Activated CD8-positive, alpha-beta memory T cell treated with anti-CD3 and anti-CD28 coated beads, Interleukin-2, amount 10 ng/mL, durations not matched to agents 7 days and 5 days (primary cell): ENCODE results near the gene ITGA4. TPM values are rescaled to one million over a fixed set of nuclear protein-coding genes. Genes with fewer than 3 reads are reported as not detected.
A peak's percentile ranks its signal among the peaks of the same experiment; 100 is the strongest.

Source experiments
- ATAC-seq: fragments of 150-1000 bp; cut with Tn5 transposase; one replicate; pipeline ENCODE4 v1.10.0; 2021; ENCODE audit warnings: moderate library complexity
- CTCF ChIA-PET: fragments of 350-600 bp; sonication (Branson Sonifier 250); formaldehyde crosslinking; loops from one replicate; lab custom pipeline; 2021; ENCODE audit warnings: antibody characterized with exemption; lab: Charles Lee
- DNase-seq: peaks from one replicate; pipeline ENCODE4 v3.0.0-alpha.2; 2020
- H3K27ac Mint-ChIP-seq: one replicate; pipeline ENCODE4 v1.8.0; 2021; ENCODE audit warnings: mild to moderate bottlenecking, mixed read lengths
- H3K27me3 Mint-ChIP-seq: one replicate; pipeline ENCODE4 v1.8.0; 2021; ENCODE audit warnings: mixed read lengths
- H3K36me3 Mint-ChIP-seq: one replicate; pipeline ENCODE4 v1.8.0; 2021; ENCODE audit warnings: mild to moderate bottlenecking, mixed read lengths
- H3K4me1 Mint-ChIP-seq: one replicate; pipeline ENCODE4 v1.8.0; 2021; ENCODE audit warnings: mixed read lengths
- H3K4me3 Mint-ChIP-seq: one replicate; pipeline ENCODE4 v1.8.0; 2021; ENCODE audit warnings: mild to moderate bottlenecking, moderate library complexity, mixed read lengths
- H3K9me3 Mint-ChIP-seq: one replicate; pipeline ENCODE4 v1.8.0; 2022; ENCODE audit warnings: low read depth, mixed read lengths
- total RNA-seq, 2 experiments: library from RNA; stranded (reverse); gene quantifications; one replicate each; pipeline ENCODE4 v1.2.3, GENCODE V29; 2021

ITGA4 gene
- total RNA-seq, 2 experiments from 2014 or later = 301 to 344 TPM

DNA sequence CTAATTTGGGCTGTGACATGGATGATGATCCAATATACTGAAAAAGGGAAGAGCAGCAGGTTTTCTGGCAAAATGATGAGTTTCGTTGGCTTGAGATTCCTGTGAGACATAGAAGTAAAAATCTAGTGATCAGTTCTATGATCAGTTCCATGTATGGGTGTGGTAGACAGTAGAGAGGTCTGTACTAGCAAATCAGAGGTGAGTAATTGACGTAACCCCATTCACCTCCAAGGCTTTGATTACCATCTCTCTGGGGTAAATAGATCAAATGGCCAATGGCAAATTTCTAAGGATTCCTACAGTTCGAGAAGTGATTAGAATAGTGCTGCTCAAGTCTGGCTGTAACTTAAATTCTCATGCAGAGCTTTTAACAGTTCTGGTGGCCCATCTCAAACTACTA lies 6.4 kb downstream of the ITGA4 start:
- CTCF ChIA-PET = no interaction called here
- H3K36me3 Mint-ChIP-seq = peaks cover 83% of the 10 kb centered on the region
- peak; percentile 9 for ATAC-seq

DNA sequence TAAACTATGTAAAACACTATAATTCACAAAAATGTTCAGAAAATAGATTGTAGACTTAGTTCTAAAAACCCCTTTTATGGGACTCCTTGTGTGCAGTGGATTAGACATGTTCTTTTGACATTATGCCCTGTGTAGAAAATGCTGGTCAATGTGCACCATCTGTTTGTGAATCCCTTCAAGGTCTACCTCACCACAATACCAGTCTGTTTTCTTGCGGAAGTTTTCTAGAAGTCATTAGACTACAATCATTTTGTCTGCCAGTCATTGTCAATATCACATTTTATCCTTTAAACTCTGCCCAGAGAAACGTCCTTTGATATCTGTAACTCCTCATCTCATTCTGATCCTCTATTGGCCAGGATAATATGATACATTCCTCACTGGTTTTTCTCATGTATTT lies 7.8 kb downstream of the ITGA4 start:
- Mint-ChIP-seq H3K9me3 (no peaks in the 10 kb centered on the region), H3K4me3 (peak overlapping the region; percentile 59), H3K4me1 (peaks cover 70% of the 10 kb centered on the region), H3K27ac (peak overlapping the region; percentile 90), H3K27me3 (no peaks in the 10 kb centered on the region), H3K36me3 (peaks cover 82% of the 10 kb centered on the region)
- DNase-seq (no peak), ATAC-seq (no peak)
- CTCF ChIA-PET = no interaction called here

More for the DNA sequence above, 6.4 kb downstream of the ITGA4 start:
- Mint-ChIP-seq H3K27me3 (no peaks in the 10 kb centered on the region), H3K4me1 (peaks cover 58% of the 10 kb centered on the region), H3K9me3 (no peaks in the 10 kb centered on the region), H3K4me3 (peak overlapping the region; percentile 58), H3K27ac (peak overlapping the region; percentile 70)
- no peak for DNase-seq

DNA sequence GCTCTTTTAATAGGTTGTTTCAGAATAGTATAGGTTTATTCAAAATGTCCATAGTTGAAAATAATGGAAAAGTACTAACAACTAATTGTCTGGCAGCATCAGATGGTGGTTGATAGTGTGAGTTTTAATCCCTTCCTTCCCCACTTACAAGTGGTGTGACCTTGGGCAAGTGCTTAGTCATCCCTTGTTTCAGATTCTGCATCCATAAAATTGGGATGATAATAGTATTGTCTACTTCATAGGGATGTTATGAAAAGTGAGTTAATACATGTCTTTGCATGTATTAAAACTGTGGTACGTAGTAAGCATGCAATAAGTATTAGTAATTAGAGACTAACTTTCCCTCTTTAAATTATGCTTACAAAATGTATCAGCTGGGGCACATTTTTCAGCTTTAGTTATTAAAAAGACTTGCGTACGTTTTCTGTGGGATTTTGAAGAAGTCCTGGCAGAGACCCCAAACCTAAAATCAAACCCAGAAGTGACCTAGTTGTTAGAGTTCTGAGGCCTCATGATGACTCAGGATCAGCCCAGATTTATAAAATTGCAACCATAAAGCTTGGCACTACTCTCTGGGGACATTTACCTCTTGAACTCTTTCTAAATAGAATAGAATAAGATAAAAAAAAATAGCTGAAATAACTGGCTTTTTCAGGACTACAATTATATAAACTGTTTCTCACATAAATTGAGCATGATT lies 8.6 kb downstream of the ITGA4 start:
- H3K9me3 Mint-ChIP-seq = no peaks in the 10 kb centered on the region
- H3K27me3 Mint-ChIP-seq = no peaks in the 10 kb centered on the region
- H3K4me1 Mint-ChIP-seq = peaks cover 79% of the 10 kb centered on the region
- ATAC-seq = no peak
- DNase-seq = no peak
- peak overlapping the region; percentile 59 for H3K4me3 Mint-ChIP-seq
- H3K36me3 Mint-ChIP-seq = peaks cover 79% of the 10 kb centered on the region
- CTCF ChIA-PET = interaction anchor here (0.7 to 3.6 kb wide), 27 partner anchors 8 to 379 kb away, joined by 3 to 36 read pairs (median 5); partner anchors contain the start of gene ITGA4
- peak overlapping the region; percentile 90 for H3K27ac Mint-ChIP-seq

DNA sequence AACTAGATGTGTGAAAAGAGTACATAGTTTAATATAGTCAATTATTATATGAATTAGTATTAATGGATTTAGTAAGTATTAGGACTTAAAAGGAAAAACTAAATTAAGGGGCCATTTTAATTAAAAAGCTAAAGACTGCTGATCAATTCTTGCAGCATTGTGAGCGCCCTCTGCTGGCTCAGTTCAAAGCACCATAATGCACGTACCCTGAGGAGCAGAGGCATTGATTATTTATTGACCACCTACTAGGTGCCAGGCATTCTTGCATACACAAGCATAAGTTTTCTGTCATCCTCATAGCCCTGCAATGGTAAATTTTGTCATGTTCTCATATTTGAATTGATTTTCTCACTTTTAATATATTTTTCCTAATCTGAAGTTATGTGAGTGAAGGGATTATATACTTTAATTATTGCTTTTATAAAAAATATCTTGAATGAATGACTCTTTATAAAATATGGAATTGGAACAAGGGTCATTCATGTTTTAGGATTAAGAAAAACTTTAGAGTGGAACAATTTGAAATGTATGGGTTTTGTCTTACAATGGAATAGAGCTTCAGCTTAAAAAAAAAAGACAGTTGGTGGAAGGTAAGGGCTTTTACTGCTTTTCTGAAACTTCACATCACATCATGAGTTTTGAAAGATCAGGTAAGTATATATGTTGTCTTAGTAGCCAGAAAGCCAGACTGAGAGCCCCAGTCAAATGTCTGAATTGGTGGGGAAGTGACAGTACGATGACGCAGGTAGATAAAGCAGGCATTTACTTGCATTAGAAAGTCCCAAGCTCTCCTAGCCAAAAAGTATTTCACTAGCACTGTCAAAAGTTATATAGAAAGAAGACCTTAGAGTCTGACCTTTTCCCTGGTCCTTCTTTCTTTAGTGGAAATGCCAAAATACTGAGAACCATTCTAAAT lies 9.7 kb downstream of the ITGA4 start:
- Mint-ChIP-seq H3K27me3 (no peaks in the 10 kb centered on the region), H3K4me1 (peaks cover 90% of the 10 kb centered on the region), H3K9me3 (no peaks in the 10 kb centered on the region), H3K36me3 (peaks cover 79% of the 10 kb centered on the region), H3K27ac (peak overlapping the region; percentile 58), H3K4me3 (peak overlapping the region; percentile 29)
- CTCF ChIA-PET = interaction anchor here (0.7 to 3.6 kb wide), 26 partner anchors 9 to 380 kb away, joined by 3 to 36 read pairs (median 5); partner anchors contain the start of gene ITGA4
- DNase-seq (peak; percentile 90), ATAC-seq (peak; percentile 24)

DNA sequence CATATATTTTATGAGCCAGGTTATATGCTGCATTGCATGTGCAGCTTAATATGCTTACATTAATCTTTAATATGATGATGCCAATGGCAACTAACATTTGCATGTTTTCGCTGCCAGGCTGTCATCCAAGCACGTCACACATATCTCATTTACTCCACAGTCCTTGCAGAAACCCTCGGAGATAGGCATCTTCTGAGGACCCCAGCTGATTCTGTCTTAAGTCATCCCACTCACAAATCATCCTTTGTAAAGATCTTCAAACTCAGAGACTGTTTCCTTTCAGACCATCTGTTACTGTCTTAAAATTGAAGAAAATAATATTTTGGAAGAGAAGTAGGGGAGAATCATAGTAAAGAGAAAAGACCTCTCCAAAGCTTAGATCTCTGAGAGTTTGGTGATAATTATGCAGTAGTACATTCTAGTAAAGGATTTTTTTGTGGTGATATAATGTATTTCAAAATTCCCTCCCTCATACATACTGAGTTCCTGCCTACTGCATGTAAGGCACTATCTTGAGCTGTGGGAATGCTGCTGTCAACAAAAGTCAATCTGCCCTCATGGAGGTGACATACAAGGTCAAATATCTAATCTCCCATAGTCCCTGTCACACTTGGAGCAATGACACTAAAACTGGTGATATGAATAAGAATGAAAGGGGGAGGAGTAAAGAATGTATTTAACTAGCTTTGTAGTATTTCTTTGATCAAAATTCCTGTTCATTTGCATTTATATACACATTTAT lies 11.0 kb downstream of the ITGA4 start:
- H3K9me3 Mint-ChIP-seq = no peaks in the 10 kb centered on the region
- H3K4me3 Mint-ChIP-seq = no peak overlapping the region
- peaks cover 76% of the 10 kb centered on the region for H3K36me3 Mint-ChIP-seq
- no peaks in the 10 kb centered on the region for H3K27me3 Mint-ChIP-seq
- H3K27ac Mint-ChIP-seq = peak overlapping the region; percentile 26
- no peak for DNase-seq
- CTCF ChIA-PET = interaction anchor here (0.7 to 3.6 kb wide), 11 partner anchors 11 to 363 kb away, joined by 3 to 36 read pairs (median 7); partner anchors contain the start of gene ITGA4
- no peak for ATAC-seq
- H3K4me1 Mint-ChIP-seq = peaks cover 90% of the 10 kb centered on the region

DNA sequence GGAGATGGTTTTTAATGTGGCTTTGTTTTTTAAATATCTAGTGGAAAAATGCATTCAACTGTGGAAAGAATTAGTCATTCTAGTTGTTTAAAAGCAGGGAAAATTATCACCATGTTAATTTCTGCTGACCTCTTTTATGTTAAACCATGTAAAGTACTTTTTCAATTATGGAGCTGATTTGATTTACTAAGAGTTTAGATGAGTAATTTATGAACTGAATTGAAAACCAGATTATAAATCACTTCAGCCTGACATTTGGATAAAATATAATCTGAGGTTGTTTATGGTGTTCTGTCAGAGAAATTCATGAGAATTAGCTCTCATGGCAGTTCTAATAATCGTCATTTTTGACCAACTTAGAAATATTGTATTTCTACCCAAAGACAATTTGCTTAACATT lies 11.6 kb downstream of the ITGA4 start:
- Mint-ChIP-seq H3K4me1 (peaks cover 90% of the 10 kb centered on the region), H3K36me3 (peaks cover 76% of the 10 kb centered on the region), H3K4me3 (no peak overlapping the region), H3K27ac (peak overlapping the region; percentile 26), H3K27me3 (no peaks in the 10 kb centered on the region), H3K9me3 (no peaks in the 10 kb centered on the region)
- CTCF ChIA-PET = interaction anchor here (0.7 to 3.6 kb wide), 5 partner anchors 12 to 363 kb away, joined by 3 to 36 read pairs (median 7); partner anchors contain the start of gene ITGA4
- DNase-seq (no peak), ATAC-seq (no peak)

DNA sequence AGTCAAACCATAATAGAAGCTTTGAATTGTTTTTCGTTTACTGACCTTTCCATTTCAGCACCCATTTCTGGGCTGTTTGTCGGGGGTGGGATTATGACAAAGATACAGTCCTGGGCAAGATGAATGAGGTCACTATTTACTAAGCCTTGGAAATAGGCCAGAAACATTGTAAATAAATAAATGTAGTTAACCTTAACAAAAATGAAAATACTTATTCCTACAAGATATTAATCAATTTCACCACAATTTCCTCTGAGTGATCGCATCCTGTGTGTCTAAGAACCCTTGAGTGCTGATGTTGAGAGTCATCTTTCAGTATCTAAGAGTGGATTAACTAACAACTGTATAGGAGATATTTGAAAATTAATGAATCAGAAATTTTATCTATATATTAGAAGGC lies 14.0 kb downstream of the ITGA4 start:
- ATAC-seq = peak; percentile 71

DNA sequence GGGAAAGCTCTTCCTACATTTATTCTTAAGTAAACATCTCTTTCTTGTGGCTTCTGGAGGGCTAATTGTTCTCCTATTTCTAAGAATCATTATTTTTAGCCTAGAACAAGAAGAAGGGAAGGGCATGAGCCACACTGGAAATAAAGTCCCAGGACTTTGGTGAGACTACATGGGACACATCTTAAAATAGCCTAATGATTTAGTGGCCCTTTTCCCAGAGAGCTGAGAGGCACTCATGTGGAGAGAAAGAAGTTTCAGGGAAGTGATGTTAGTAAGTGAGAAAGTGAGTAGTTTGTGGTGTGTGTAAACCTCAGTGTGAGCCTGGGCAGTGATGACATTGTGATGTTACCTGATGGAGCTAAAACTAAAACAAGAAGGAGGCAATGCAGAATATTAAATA lies 14.6 kb downstream of the ITGA4 start:
- H3K36me3 Mint-ChIP-seq = peaks cover 83% of the 10 kb centered on the region
- no peak for DNase-seq

More for the DNA sequence above, 14.0 kb downstream of the ITGA4 start:
- CTCF ChIA-PET = interaction anchor here (1.3 to 1.4 kb wide), 3 partner anchors 11 to 14 kb away, joined by 5 to 9 read pairs (median 5); partner anchors contain the start of gene ITGA4
- Mint-ChIP-seq H3K27ac (peak overlapping the region; percentile 80), H3K36me3 (peaks cover 80% of the 10 kb centered on the region), H3K4me3 (peak overlapping the region; percentile 32), H3K27me3 (no peaks in the 10 kb centered on the region), H3K9me3 (no peaks in the 10 kb centered on the region), H3K4me1 (peaks cover 86% of the 10 kb centered on the region)
- no peak for DNase-seq

DNA sequence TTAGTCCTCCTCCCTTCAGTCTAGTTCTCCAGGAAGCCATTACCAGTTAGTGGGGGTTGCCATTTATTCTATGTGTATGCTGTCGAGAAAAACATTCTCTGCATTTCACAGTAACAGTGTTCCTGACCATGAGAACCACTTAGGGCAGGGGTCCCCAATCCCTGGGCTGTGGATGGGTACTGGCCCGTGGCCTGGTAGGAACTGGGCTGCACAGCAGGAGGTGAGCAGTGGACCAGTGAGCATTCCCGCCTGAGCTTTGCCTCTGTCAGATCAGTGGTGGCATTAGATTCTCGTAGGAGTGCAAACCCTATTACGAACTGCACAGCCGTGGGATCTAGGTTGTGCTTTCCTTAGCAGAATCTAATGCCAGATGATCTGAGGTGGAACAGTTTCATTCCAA lies 15.8 kb downstream of the ITGA4 start:
- Mint-ChIP-seq H3K27ac (peak overlapping the region; percentile 75), H3K36me3 (peaks cover 86% of the 10 kb centered on the region), H3K9me3 (no peaks in the 10 kb centered on the region), H3K4me1 (peaks cover 83% of the 10 kb centered on the region), H3K4me3 (peak overlapping the region; percentile 49), H3K27me3 (no peaks in the 10 kb centered on the region)
- CTCF ChIA-PET = no interaction called here
- ATAC-seq (no peak), DNase-seq (no peak)

More for the DNA sequence above, 14.6 kb downstream of the ITGA4 start:
- Mint-ChIP-seq H3K27me3 (no peaks in the 10 kb centered on the region), H3K4me1 (peaks cover 86% of the 10 kb centered on the region), H3K4me3 (peak overlapping the region; percentile 21), H3K9me3 (no peaks in the 10 kb centered on the region), H3K27ac (peak overlapping the region; percentile 62)
- CTCF ChIA-PET = interaction anchor here (1.0 to 1.3 kb wide), 3 partner anchors 10 to 15 kb away, joined by 3 to 5 read pairs (median 5); partner anchors contain the start of gene ITGA4
- peak; percentile 52 for ATAC-seq

DNA sequence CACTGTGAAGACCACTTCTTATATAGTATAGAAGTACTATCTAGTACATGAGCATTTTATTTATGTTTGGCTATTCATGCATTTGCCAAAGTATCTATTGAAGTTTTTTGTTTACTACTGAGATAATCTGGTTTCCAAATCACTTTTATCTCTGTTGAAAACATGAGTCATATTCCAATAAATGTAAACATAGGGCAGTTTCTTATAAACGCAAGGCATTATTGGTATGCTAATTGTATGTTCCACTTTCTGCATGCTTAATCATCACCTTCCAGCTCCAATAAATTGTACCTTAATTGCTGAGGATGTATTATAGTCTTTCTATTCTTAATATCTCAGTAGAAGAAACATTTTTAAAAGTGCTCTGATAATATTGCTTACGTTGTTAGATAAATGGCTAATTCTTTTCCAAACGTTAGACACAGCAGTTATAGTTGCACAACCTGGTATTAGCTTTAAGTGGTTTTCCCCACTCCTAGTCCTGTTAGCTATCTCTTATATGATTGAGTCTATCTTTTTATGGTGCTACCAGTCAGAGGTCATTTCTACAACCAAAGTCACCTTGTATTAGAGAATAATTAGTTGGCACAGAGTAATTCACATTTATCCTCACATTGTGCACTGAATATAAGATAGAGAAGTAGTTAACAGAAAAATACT lies 17.2 kb downstream of the ITGA4 start:
- CTCF ChIA-PET = interaction anchor here (0.8 to 1.7 kb wide), 5 partner anchors 20 to 370 kb away, joined by 3 to 6 read pairs (median 3); no protein-coding TSS in a partner anchor
- peaks cover 80% of the 10 kb centered on the region for H3K36me3 Mint-ChIP-seq
- ATAC-seq = no peak
- no peak for DNase-seq
- no peaks in the 10 kb centered on the region for H3K9me3 Mint-ChIP-seq
- H3K4me3 Mint-ChIP-seq = no peak overlapping the region
- no peak overlapping the region for H3K27ac Mint-ChIP-seq
- H3K4me1 Mint-ChIP-seq = peaks cover 74% of the 10 kb centered on the region
- H3K27me3 Mint-ChIP-seq = no peaks in the 10 kb centered on the region

DNA sequence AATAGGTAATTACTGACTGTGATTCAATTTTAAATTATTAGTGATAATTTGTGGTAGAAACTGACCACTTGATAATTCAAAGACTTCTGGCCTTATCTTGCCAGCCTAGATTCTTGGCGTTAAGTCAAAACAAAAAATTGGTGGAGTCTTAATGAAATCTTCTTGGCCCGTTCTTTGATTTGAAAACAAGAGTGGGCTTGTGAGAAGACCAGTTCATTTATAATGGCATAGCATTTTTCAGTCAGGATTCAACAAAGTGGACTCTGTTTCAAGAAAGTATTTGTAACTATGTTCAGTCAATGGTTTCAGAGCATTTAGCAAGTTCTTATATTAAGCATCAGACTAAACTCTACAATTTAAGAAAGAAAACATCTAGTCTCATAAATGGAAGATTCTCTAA lies 26.0 kb downstream of the ITGA4 start:
- Mint-ChIP-seq H3K4me1 (peaks cover 16% of the 10 kb centered on the region), H3K27ac (no peak overlapping the region), H3K36me3 (peaks cover 74% of the 10 kb centered on the region), H3K9me3 (no peaks in the 10 kb centered on the region), H3K27me3 (no peaks in the 10 kb centered on the region), H3K4me3 (no peak overlapping the region)
- DNase-seq = no peak
- CTCF ChIA-PET = no interaction called here
- no peak for ATAC-seq

DNA sequence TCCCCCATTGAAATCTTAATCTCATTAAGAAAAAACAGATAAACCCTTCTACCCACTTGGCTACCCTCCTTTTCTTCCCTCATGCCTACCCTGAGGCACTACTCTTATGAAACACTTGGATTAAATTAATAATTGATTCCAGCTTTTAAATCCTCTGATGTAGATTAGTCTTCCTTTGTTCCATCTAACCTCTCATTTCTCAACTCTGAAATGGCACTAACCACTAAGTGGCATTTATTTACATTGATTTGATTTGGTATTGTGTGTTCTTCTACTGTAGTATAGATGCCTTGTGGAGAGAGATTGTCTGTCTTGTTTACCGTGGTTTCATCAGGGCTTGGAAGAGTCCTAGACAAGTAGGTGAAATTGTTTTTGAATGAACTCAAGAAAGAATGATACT lies 26.7 kb downstream of the ITGA4 start:
- Mint-ChIP-seq H3K4me3 (no peak overlapping the region), H3K36me3 (peaks cover 75% of the 10 kb centered on the region), H3K27me3 (no peaks in the 10 kb centered on the region), H3K27ac (no peak overlapping the region), H3K4me1 (peaks cover 15% of the 10 kb centered on the region), H3K9me3 (no peaks in the 10 kb centered on the region)
- CTCF ChIA-PET = interaction anchor here (0.8 kb wide), 1 partner anchor 18 kb away, joined by 4 read pairs; no protein-coding TSS in a partner anchor
- DNase-seq (no peak), ATAC-seq (no peak)
